ENCODE measurements around the gene KANSL1L. TPM values are rescaled to one million over a fixed set of nuclear protein-coding genes. Genes with fewer than 3 reads are reported as not detected.

The KANSL1L gene
- total RNA-seq, 1 donor from 2014 or later = 32.7 TPM

DNA sequence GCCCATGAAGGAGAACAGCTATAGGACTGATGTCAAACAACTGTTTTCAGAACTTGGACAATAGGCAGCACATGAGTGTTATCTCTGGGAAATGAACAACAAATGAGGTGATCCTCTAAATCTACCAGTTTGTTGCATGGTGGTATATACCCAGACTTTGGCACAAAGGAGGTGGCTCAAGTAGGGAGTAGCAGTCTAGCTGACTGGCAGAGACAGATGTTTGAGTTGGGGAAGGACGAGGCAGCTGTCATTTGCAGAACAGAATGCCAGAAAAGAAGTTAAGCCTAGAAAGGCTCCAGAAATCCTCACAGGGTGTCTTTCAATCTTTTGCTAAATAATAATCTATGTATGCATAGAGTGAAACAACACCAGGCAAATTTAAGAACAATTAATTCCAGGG lies 121.4 kb downstream of the KANSL1L start:
- Mint-ChIP-seq H3K9me3 (ENCODE audit: low read depth) (peaks cover 15% of the 10 kb centered on the region), H3K4me3 (ENCODE audit: low read depth) (no peak overlapping the region), H3K36me3 (ENCODE audit: insufficient read depth) (peaks cover 18% of the 10 kb centered on the region), H3K27me3 (no peaks in the 10 kb centered on the region), H3K4me1 (ENCODE audit: low read depth) (no peaks in the 10 kb centered on the region), H3K27ac (no peak overlapping the region)
- TF ChIP-seq, protein P1, sequence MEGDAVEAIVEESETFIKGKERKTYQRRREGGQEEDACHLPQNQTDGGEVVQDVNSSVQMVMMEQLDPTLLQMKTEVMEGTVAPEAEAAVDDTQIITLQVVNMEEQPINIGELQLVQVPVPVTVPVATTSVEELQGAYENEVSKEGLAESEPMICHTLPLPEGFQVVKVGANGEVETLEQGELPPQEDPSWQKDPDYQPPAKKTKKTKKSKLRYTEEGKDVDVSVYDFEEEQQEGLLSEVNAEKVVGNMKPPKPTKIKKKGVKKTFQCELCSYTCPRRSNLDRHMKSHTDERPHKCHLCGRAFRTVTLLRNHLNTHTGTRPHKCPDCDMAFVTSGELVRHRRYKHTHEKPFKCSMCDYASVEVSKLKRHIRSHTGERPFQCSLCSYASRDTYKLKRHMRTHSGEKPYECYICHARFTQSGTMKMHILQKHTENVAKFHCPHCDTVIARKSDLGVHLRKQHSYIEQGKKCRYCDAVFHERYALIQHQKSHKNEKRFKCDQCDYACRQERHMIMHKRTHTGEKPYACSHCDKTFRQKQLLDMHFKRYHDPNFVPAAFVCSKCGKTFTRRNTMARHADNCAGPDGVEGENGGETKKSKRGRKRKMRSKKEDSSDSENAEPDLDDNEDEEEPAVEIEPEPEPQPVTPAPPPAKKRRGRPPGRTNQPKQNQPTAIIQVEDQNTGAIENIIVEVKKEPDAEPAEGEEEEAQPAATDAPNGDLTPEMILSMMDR (IDR thresholded peaks at IDR 0.05; ENCODE audit: unreplicated experiment) = no peak
- DNase-seq (ENCODE audit: low spot score, unreplicated experiment) = no peak

DNA sequence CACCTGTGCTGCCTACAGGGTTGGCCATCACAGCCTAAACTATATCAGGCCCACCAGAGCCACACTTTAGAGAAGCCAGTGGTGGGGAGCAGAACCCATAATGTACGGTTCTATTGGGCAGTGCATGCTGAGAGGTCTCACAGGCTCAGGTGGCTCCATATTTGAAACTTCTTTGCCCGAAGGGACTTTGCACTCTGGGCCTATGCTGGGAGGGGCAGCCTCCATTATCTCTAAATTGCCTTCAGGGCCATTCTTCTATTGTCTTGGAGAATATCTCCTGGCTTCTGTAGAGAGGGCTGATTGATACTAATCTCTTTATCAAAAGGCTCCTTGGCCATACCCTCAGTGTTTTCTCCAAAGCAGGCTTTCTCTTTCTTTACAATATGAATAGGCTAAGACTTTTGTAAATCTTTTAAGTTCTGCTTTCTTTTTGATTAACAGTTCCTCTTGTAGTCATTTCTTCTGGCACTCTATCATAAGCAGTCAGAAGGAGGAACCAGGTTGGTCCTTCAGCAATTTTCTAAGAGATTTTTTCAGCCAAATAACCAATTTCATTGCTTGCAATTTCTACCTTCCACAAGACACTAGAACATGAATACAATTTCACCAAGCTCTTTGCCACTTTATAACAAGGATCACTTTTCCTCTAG lies 124.2 kb downstream of the KANSL1L start:
- Mint-ChIP-seq H3K9me3 (ENCODE audit: low read depth) (peaks cover 10% of the 10 kb centered on the region), H3K36me3 (ENCODE audit: insufficient read depth) (peaks cover 8% of the 10 kb centered on the region), H3K27me3 (no peaks in the 10 kb centered on the region), H3K4me1 (ENCODE audit: low read depth) (no peaks in the 10 kb centered on the region), H3K4me3 (ENCODE audit: low read depth) (no peak overlapping the region), H3K27ac (no peak overlapping the region)
- TF ChIP-seq, protein P1 (IDR thresholded peaks at IDR 0.05; ENCODE audit: unreplicated experiment) = no peak
- no peak for DNase-seq (ENCODE audit: low spot score, unreplicated experiment)

DNA sequence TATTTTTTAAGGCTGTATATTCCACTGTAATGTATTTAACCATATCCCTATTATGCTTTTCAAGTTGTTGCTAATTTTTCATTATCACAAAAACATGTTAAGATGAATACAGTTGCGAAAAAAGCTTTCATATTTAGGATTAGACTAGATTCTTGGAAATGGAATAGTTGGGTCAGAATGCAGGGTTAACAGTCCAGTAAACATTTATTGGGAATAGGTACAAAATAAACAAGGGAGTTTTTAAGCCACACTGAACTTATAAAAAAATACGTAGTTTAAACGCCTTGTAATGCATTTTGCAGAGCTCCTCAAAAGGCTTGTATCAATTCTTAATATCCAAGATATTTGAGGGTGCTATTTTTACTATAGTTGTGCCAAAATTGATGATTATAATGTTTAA lies 133.1 kb downstream of the KANSL1L start:
- Mint-ChIP-seq H3K4me3 (ENCODE audit: low read depth) (no peak overlapping the region), H3K27me3 (no peaks in the 10 kb centered on the region), H3K4me1 (ENCODE audit: low read depth) (no peaks in the 10 kb centered on the region), H3K9me3 (ENCODE audit: low read depth) (peaks cover 3% of the 10 kb centered on the region), H3K27ac (no peak overlapping the region), H3K36me3 (ENCODE audit: insufficient read depth) (peaks cover 5% of the 10 kb centered on the region)
- DNase-seq (ENCODE audit: low spot score, unreplicated experiment) = no peak
- TF ChIP-seq, protein P1 (IDR thresholded peaks at IDR 0.05; ENCODE audit: unreplicated experiment) = no peak

DNA sequence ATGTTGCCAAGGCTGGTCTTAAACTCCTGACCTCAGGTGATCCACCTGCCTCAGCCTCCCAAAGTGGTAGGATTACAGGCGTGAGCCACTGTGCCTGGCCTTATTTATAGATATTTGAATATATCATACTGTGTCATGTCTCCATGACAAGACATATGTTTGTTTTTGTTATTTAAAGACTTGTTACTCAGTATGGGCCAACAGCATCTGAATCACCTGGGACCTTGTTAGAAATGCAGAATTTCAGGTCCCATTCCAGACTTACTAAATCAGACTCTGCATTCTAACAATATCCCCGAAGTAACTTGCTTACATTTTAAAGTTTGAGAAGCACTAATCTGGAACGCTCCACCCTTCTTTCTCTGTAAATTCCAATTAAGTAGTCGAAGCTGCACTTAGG lies 135.5 kb downstream of the KANSL1L start:
- Mint-ChIP-seq H3K27me3 (no peaks in the 10 kb centered on the region), H3K36me3 (ENCODE audit: insufficient read depth) (peaks cover 11% of the 10 kb centered on the region), H3K9me3 (ENCODE audit: low read depth) (peaks cover 3% of the 10 kb centered on the region), H3K4me1 (ENCODE audit: low read depth) (no peaks in the 10 kb centered on the region), H3K4me3 (ENCODE audit: low read depth) (no peak overlapping the region), H3K27ac (no peak overlapping the region)
- DNase-seq (ENCODE audit: low spot score, unreplicated experiment) = no peak
- TF ChIP-seq, protein P1 (IDR thresholded peaks at IDR 0.05; ENCODE audit: unreplicated experiment) = no peak

DNA sequence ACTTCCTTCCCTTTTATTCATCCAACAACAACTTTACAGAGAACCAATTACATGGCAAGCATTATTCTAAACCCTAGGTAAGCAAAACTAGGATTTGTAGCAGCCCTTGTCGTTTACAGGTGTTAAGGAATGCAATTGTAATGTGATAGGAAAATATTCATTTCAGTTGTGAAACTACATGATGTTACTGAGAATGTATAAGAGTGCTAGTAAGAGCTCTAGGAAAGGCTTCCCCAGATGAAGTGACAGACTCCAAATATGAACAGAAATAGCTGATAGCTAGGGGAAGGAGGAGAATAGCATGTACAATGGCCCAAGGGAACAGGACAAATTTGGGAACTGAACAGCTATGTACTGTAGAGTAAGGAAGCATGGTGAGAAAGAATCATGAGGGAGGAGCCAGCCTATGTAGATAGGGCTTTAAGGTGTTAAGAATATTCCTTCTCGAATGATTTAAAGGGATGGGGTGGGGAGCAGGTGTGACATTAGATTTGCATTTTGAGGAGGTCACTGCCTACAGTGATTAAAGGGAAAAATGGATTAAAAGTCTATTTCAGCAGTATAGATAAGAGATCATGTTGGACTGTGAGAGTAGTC lies 137.0 kb downstream of the KANSL1L start:
- Mint-ChIP-seq H3K4me1 (ENCODE audit: low read depth) (peaks cover 4% of the 10 kb centered on the region), H3K27me3 (no peaks in the 10 kb centered on the region), H3K27ac (peak overlapping the region; percentile 21), H3K36me3 (ENCODE audit: insufficient read depth) (peaks cover 13% of the 10 kb centered on the region), H3K4me3 (ENCODE audit: low read depth) (no peak overlapping the region), H3K9me3 (ENCODE audit: low read depth) (peaks cover 3% of the 10 kb centered on the region)
- DNase-seq (ENCODE audit: low spot score, unreplicated experiment) = no peak
- TF ChIP-seq, protein P1 (IDR thresholded peaks at IDR 0.05; ENCODE audit: unreplicated experiment) = no peak
